Measurements from ENCODE around the gene SLC39A11.
A peak's percentile ranks its signal among the peaks of the same experiment; 100 is the strongest.
"Not testable (repeated sequence)": the region's sequence is repeated elsewhere in the genome, so short reads cannot be mapped to it uniquely, and the experiment has no call there.

SLC39A11 gene

DNA sequence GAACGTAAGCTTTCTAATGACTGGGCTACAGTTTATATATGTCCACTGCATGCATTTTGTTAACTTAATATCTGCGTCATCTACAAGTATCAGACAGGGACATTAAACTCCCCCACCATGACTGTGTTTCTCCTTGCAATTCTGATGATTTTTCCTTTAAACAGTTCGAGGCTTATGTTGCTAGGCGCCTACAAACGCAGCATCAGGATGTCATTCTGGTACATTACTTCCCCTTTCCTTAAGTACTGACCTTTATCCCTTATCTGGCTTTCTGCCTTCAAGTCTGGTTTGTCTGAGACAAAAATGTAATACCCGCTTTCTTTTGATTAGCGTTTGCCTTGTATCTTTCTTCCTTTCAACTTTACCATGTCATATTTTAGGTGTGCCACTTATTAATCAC, 362.4 kb downstream of the SLC39A11 start:
- no peak for DNase-seq

DNA sequence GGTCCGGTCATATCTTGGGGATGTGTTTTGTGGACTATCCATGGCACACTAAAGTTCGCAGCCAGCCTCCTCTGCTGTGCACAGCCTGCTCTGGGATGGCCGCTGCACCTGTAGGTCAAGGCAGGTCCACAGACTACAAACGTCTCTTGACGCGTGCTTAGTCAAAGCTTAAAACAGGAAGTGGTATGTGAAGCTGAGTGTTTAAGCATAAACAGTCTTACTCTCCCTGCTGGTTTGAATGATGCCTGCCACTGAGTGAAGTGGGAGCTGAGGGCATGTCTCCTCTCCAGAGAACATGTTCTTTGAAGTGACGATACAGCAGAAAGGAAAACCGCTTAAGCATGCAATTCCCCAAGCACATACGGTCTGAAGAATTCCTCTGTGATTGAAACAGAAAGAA, 365.6 kb downstream of the SLC39A11 start:
- no peak for DNase-seq

DNA sequence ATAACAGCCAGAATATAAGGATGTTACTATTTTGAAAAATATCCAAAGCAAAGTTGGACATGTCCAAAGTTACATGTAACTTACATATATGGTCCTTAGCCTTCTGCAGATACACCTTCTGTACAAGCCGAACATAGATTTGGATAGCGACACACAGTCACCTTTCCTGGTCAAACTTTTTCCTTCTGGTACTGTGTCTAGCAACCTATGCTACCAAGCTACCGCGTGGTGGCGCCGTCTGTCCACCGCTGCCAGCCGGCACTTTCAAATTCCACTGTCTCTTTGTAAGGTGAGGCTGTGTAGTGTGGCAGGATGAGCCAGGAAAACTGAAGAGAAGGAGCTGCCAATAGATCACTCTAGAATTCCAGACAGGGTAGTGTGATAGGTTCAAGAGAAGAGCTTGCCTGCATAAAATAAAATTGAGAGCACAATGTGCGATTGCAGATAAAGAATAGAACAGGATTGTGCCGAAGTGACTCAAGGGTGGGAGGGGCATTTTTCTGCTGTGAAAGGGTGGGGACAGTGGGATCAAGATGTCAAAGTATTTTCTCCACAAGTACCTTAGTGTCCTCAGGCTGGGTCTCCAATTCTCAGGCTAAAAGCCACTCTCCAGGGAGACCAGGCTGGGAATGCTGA, 366.9 kb downstream of the SLC39A11 start:
- peak; percentile 67 for DNase-seq

GRCh38 chr17:72724267-72724666, 368.2 kb downstream of the SLC39A11 start:
- DNase-seq: no peak

GRCh38 chr17:72723711-72724110, 368.8 kb downstream of the SLC39A11 start:
- DNase-seq: no peak

DNA sequence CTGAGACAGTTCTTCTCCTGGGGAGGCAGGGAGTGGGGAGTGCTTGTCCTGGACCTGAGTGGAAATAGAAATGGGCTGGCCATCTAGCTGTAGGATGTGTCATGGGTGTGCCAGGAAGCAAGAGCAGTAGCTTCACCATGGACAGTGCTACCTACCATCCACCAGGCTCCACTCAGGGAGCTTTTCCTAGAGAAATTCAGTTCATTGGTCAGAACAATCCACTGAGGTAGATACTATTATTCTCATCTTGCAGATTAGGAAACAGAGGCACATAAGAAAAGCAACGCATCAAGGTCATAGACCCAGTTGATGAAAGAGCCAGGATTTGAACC, 372.0 kb downstream of the SLC39A11 start:
- no peak for DNase-seq

- DNase-seq: no peak
Measured at GRCh38 chr17:72719578-72720493, 372.7 kb downstream of the SLC39A11 start.

DNA sequence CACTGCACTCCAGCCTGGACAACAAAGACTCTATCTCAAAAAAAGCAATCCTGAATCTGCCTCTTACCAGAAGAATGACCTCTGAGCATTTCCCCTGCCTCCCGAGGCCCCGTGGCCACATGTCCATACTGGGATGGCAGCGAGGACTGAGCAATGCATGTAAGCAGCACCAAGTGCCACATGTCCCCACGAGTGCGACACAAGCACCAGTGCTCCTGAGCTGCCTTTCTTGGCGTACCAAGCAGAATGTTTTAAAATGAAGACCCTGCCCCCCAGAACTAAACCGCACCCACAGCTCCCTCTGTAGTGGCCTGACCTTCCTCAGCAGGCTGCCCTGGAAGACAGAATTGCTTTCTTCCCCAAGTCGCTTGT, 373.3 kb downstream of the SLC39A11 start:
- no peak for DNase-seq

DNA sequence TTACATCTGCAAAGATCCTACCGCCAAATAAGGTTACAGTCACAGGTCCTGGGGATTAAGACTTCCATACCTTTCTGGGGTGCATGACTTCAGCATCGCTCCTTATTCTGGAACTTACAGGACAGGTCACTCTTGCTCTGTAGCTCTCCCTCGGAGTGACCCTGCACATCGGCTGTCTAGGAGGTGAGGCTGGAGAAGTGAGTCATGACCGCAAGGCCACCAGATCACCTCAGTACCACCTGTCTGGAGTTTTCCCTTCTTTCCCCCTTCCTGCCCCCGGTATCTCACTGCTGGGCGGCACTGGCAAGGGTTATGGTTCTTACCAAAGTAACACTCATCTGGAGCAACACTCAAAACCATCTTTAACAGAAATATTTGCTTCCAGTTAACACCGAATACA, 374.8 kb downstream of the SLC39A11 start:
- no peak for DNase-seq

- no peak for DNase-seq
Measured at GRCh38 chr17:72717276-72717675, 375.2 kb downstream of the SLC39A11 start.

DNA sequence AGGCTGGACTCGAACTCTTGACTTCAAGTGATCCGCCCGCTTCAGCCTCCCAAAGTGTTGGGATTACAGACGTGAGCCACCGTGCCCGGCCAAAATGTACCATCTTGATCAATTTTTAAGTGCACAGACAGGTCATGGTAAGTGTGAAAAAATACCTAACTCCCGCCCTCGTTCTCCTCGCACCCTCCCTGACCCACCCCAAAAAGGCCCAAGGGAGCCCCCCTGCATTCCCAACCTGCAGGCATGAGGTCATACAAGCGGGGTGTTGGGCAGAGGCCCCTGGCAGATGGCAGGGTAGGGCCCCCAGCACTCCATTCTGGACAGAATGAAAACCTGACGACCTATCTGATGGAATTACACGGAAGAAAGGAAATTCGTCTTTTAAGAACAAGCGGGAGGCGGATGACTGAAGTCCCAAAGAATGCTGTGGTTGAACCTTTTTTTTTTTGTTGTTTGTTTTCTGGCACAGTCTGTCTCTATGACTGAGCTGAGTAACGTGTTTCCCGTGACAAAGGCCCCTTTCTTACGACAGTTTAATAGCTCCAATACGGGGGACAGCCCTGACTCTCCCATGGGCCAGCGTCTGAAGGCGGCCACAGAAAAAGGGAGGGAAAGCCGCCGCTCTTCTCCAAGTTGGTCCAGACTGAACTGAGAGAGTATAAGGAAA, 376.4 kb downstream of the SLC39A11 start:
- no peak for DNase-seq

DNA sequence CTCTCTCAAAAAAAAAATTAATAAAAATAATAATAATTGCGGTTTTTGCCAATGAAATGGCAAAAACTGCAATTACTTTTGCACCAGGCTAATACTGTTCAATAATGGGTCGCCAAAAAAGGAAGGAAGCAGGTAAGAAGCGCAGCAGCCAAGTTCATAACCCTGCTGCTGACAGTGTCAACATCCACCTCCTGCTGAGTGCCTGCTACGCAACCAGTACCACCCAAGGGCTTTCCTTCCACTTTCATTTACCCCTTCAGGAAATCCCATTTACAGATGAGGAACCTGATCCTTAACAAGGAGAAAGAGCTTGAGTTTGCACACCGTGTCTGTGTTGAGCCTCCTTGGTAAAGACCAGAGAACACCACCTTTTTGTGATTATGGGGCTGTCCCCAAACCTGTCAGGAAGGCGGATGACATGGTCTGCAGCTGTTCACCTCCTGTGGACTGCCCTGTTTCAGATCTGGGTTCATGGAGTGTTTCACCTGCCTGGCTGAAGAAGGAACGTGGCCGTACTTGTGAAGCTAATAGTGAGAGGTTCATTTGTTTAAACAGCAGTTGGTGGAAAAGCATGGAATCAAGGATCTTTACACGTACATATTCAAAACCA, 378.0 kb downstream of the SLC39A11 start:
- DNase-seq: no peak

DNA sequence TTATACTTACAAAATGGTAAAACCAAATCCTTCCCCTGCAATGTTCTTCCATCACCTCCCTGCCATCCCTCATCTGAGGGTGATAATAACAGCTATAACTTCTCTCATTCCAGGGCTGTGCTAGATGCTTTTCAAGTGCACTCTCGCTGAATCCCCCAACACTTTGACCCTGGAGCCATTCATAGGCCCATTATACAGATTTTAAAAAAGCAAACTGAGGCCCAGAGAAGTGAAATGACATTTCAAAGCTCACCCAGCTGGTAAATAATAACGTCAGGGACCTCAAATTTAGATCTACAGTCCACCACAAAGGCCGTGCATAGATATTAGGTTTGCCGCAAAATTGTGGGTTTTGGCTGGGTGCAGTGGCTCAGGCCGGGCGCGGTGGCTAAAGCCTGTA, 378.8 kb downstream of the SLC39A11 start:
- no peak for DNase-seq

GRCh38 chr17:72711521-72712310, 380.8 kb downstream of the SLC39A11 start:
- DNase-seq: no peak

- DNase-seq: no peak
Measured at GRCh38 chr17:72710834-72711233, 381.7 kb downstream of the SLC39A11 start.

DNA sequence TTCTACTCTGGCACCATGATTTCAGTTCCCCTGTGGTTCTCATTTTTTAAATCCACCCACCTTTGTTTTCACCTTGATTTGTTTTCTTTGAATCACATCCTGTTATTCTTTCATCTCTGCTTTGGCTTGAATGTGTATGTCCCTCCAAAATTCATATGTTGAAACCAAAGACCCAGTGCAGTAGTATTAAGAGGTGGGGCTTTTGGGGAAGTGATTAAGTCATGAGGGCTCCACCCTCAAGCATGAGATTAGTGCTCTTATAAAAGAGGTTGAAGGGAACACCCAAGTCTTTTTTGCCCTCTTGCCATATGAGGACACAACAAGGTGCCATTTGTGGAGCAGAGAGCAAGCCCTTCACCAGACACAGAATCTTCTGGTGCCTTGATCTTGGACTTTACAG, 382.3 kb downstream of the SLC39A11 start:
- DNase-seq: no peak

DNA sequence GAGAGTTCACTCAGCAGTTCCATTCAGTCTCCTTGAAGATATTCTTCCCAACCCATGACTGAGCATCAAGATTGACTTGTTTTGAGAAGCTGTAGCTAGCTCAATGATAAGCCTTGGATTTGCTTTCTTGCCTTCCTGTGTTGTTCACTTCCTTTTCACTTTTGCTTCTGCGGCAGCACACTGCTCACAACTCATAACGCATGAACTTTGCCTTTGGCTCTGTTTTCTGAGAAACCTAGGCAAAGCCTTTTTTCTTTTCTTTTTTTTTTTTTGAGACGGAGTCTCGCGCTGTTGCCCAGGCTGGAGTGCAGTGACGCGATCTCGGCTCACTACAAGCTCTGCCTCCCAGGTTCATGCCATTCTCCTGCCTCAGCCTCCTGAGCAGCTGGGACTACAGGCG, 383.8 kb downstream of the SLC39A11 start:
- not testable (repeated sequence) for DNase-seq

- DNase-seq: no peak
Measured at GRCh38 chr17:72707881-72708280, 384.6 kb downstream of the SLC39A11 start.

GRCh38 chr17:72706396-72706981, 386.0 kb downstream of the SLC39A11 start:
- DNase-seq: no peak

DNA sequence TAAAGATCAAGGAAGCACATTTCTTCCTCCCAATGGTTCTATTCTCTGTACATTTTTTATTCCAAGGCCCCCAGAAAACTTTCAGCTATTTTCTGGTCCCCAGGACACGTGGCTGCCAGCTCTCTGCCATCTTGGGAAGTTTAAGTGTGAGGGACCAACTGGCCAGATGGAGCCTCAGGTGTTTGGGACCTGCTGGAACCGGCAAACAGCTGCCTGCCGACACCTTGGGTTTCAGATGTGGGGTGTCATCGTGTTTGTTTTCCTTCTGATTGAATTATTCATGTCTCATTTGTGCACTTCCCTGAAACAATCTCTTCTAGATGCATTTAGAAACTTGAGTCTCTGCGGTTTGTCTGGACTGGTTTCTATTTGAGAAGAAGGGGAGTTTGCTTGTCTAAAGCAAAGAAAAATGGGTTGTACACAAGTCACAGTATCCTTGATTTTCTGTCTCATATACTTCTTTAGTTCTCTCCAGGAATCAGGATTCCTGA, 386.5 kb downstream of the SLC39A11 start:
- DNase-seq: no peak

GRCh38 chr17:72702998-72703397, 389.5 kb downstream of the SLC39A11 start:
- DNase-seq: no peak

DNA sequence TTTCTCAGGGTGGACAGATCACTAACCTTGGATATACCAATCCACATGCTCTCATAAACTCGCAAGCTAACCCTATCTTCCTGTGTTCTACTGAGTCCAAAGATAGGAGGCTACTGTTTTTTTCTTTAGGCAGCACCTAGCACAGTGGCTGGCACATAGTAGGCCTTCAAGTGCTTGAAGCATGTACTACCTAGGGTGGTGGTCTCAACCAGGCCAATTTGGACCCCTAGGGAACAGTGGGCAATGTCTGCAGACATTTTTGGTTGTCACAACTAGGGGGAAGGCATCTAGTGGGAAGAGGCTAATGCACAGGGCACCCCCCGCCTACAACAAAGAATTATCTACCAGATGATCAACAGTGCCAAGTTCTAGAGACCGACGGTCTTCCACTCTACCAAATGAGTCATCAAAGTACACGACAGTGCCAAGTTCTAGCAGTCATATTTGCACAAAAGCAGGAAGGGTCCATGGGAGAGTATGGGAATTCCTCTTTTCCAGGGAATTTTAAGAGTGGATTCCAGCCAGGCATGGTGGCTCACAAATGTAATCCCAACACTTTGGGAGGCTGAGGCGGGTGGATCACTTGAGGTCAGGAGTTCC, 390.3 kb downstream of the SLC39A11 start:
- no peak for DNase-seq

Measured in NCI-H1694 (cell line).